ENCODE measurements around the gene MOG. TPM values are rescaled to one million over a fixed set of nuclear protein-coding genes. Genes with fewer than 3 reads are reported as not detected.

MOG gene
- total and polyA plus RNA-seq, 5 experiments from 2014 or later, result not detected

- DNase-seq (peak in 8 of 10 donors; percentile 36 to 75 (median 44)), ATAC-seq (peak; percentile 49 to 56)
- H3K9me3 Mint-ChIP-seq, result no peaks in the 10 kb centered on the region
- peaks cover 44 to 54% (median 49%) of the 10 kb centered on the region in 4 donors for H3K4me1 Mint-ChIP-seq
- POLR2A ChIA-PET, result interaction anchor here (2.9 kb wide), 1 partner anchor 21 kb away, joined by 12 read pairs; no protein-coding TSS in a partner anchor
- H3K27me3 Mint-ChIP-seq, result peaks cover 0 to 3% (median 0%) of the 10 kb centered on the region in 5 donors
- peak overlapping the region in 9 of 10 donors; percentile 38 to 87 (median 65) for H3K27ac Mint-ChIP-seq
- H3K4me3 Mint-ChIP-seq, result peak overlapping the region; percentile 84 to 95 (median 91)
- H3K36me3 Mint-ChIP-seq, result no peaks in the 10 kb centered on the region
These were observed 28.2 kb upstream of the MOG start for GRCh38 chr6:29628419-29629281.

GRCh38 chr6:29629571-29629970 is 27.3 kb upstream of the MOG start:
- Mint-ChIP-seq H3K4me3 (peak overlapping the region in 7 of 10 donors; percentile 84 to 95 (median 93)), H3K36me3 (no peaks in the 10 kb centered on the region), H3K27ac (peak overlapping the region in 1 of 10 donors; percentile 2), H3K4me1 (peaks cover 41 to 64% (median 57%) of the 10 kb centered on the region in 4 donors), H3K27me3 (peaks cover 0 to 3% (median 0%) of the 10 kb centered on the region in 5 donors), H3K9me3 (no peaks in the 10 kb centered on the region)
- POLR2A ChIA-PET, result interaction anchor here (2.9 kb wide), 1 partner anchor 20 kb away, joined by 12 read pairs; no protein-coding TSS in a partner anchor
- DNase-seq, result no peak
- ATAC-seq, result no peak

- ATAC-seq, result no peak
- H3K9me3 Mint-ChIP-seq, result no peaks in the 10 kb centered on the region
- H3K27me3 Mint-ChIP-seq, result peaks cover 0 to 3% (median 0%) of the 10 kb centered on the region in 5 donors
These were observed 26.6 kb upstream of the MOG start for GRCh38 chr6:29630315-29630714.

GRCh38 chr6:29631209-29631810 is 25.6 kb upstream of the MOG start:
- DNase-seq (no peak), ATAC-seq (no peak)
- Mint-ChIP-seq H3K4me1 (peaks cover 32 to 72% (median 55%) of the 10 kb centered on the region in 4 donors), H3K36me3 (no peaks in the 10 kb centered on the region), H3K4me3 (peak overlapping the region; percentile 81 to 94 (median 90)), H3K27ac (peak overlapping the region in 6 of 10 donors; percentile 2 to 83 (median 69)), H3K9me3 (no peaks in the 10 kb centered on the region), H3K27me3 (peaks cover 0 to 3% (median 0%) of the 10 kb centered on the region in 5 donors)
- POLR2A ChIA-PET, result interaction anchor here (0.7 to 0.9 kb wide), 3 partner anchors 19 to 20 kb away, joined by 3 read pairs; no protein-coding TSS in a partner anchor

More at GRCh38 chr6:29630315-29630714, 26.6 kb upstream of the MOG start:
- Mint-ChIP-seq H3K36me3 (no peaks in the 10 kb centered on the region), H3K4me3 (peak overlapping the region in 4 of 10 donors; percentile 47 to 85 (median 69)), H3K4me1 (peaks cover 36 to 66% (median 57%) of the 10 kb centered on the region in 4 donors), H3K27ac (no peak overlapping the region)
- POLR2A ChIA-PET, result no interaction called here
- no peak for DNase-seq

- peak overlapping the region; percentile 81 to 94 (median 90) for H3K4me3 Mint-ChIP-seq
- DNase-seq (peak; percentile 44 to 85 (median 57)), ATAC-seq (peak; percentile 57 to 61)
- peaks cover 28 to 66% (median 52%) of the 10 kb centered on the region in 4 donors for H3K4me1 Mint-ChIP-seq
- peaks cover 0 to 3% (median 0%) of the 10 kb centered on the region in 5 donors for H3K27me3 Mint-ChIP-seq
- POLR2A ChIA-PET, result interaction anchor here (0.7 to 2.3 kb wide), 5 partner anchors 10 to 21 kb away, joined by 3 to 15 read pairs (median 3); no protein-coding TSS in a partner anchor
- peak overlapping the region; percentile 32 to 92 (median 78) for H3K27ac Mint-ChIP-seq
- H3K9me3 Mint-ChIP-seq, result no peaks in the 10 kb centered on the region
- no peaks in the 10 kb centered on the region for H3K36me3 Mint-ChIP-seq
These were observed 24.8 kb upstream of the MOG start for GRCh38 chr6:29631860-29632731.

GRCh38 chr6:29632789-29633533 is 23.9 kb upstream of the MOG start, which contains the start of gene GABBR1:
GABBR1 (minus strand) TSS chr6:29633183; CDS start chr6:29632385, 798 bp downstream.
- H3K27ac Mint-ChIP-seq, result peak within 1 kb of the TSS; percentile 32 to 94 (median 87)
- ATAC-seq (peak; percentile 73 to 77), DNase-seq (peak; percentile 41 to 76 (median 63))
- H3K4me3 Mint-ChIP-seq, result peak within 1 kb of the TSS; percentile 82 to 95 (median 90)
- H3K36me3 Mint-ChIP-seq, result no peaks in the 10 kb centered on the region
- peaks cover 29 to 65% (median 52%) of the 10 kb centered on the region in 4 donors for H3K4me1 Mint-ChIP-seq
- no peaks in the 10 kb centered on the region for H3K9me3 Mint-ChIP-seq
- POLR2A ChIA-PET, result interaction anchor here (0.6 to 2.3 kb wide), 5 partner anchors 9 to 1140 kb away, joined by 3 to 15 read pairs (median 5); no protein-coding TSS in a partner anchor
- peaks cover 0 to 3% (median 0%) of the 10 kb centered on the region in 5 donors for H3K27me3 Mint-ChIP-seq

- Mint-ChIP-seq H3K27me3 (peaks cover 0 to 3% (median 0%) of the 10 kb centered on the region in 5 donors), H3K36me3 (no peaks in the 10 kb centered on the region), H3K4me3 (peak overlapping the region; percentile 76 to 95 (median 88)), H3K9me3 (no peaks in the 10 kb centered on the region), H3K27ac (peak overlapping the region; percentile 3 to 94 (median 86)), H3K4me1 (peaks cover 26 to 61% (median 48%) of the 10 kb centered on the region in 4 donors)
- no peak for DNase-seq
- peak in 1 of 2 donors; percentile 4 for ATAC-seq
- POLR2A ChIA-PET, result interaction anchor here (0.6 to 2.3 kb wide), 6 partner anchors 9 to 1140 kb away, joined by 3 to 15 read pairs (median 4); no protein-coding TSS in a partner anchor
These were observed 23.4 kb upstream of the MOG start for GRCh38 chr6:29633534-29633905.

GRCh38 chr6:29637247-29637646 is 19.6 kb upstream of the MOG start:
- no peak for DNase-seq
- Mint-ChIP-seq H3K4me3 (no peak overlapping the region), H3K4me1 (peaks cover 14 to 36% (median 29%) of the 10 kb centered on the region in 4 donors), H3K27ac (peak overlapping the region in 1 of 10 donors; percentile 19), H3K27me3 (no peaks in the 10 kb centered on the region), H3K9me3 (no peaks in the 10 kb centered on the region), H3K36me3 (no peaks in the 10 kb centered on the region)
- no peak for ATAC-seq
- POLR2A ChIA-PET, result interaction anchor here (0.6 kb wide), 2 partner anchors 12 to 43 kb away, joined by 4 to 5 read pairs; no protein-coding TSS in a partner anchor

GRCh38 chr6:29641430-29642148 is 15.3 kb upstream of the MOG start:
- no peaks in the 10 kb centered on the region for H3K9me3 Mint-ChIP-seq
- no peaks in the 10 kb centered on the region for H3K27me3 Mint-ChIP-seq
- peak in 4 of 10 donors; percentile 26 to 69 (median 41) for DNase-seq
- H3K27ac Mint-ChIP-seq, result peak overlapping the region; percentile 26 to 98 (median 91)
- POLR2A ChIA-PET, result interaction anchor here (0.8 to 1.9 kb wide), 6 partner anchors 8 to 420 kb away, joined by 3 to 23 read pairs (median 6); partner anchors contain the start of genes GABBR1 and POLR1H
- H3K4me1 Mint-ChIP-seq, result peaks cover 9 to 26% (median 14%) of the 10 kb centered on the region in 4 donors
- peak overlapping the region; percentile 30 to 79 (median 66) for H3K4me3 Mint-ChIP-seq
- peak; percentile 95 to 97 for ATAC-seq
- H3K36me3 Mint-ChIP-seq, result no peaks in the 10 kb centered on the region

GRCh38 chr6:29647927-29648642 is 8.8 kb upstream of the MOG start:
- DNase-seq, result no peak
- Mint-ChIP-seq H3K36me3 (no peaks in the 10 kb centered on the region), H3K9me3 (no peaks in the 10 kb centered on the region), H3K4me1 (peaks cover 6 to 22% (median 17%) of the 10 kb centered on the region in 4 donors), H3K27me3 (no peaks in the 10 kb centered on the region), H3K4me3 (peak overlapping the region in 2 of 10 donors; percentile 22 to 34), H3K27ac (peak overlapping the region in 4 of 10 donors; percentile 16 to 69 (median 55))
- ATAC-seq, result no peak
- POLR2A ChIA-PET, result interaction anchor here (1.1 kb wide), 1 partner anchor 102 kb away, joined by 3 read pairs; no protein-coding TSS in a partner anchor
